ENCODE data around the gene UBE2L5. TPM values are rescaled to one million over a fixed set of nuclear protein-coding genes. Genes with fewer than 3 reads are reported as not detected.

The UBE2L5 gene
- total and polyA plus RNA-seq, 2 of the 4 experiments (the other 2 are of a cell fraction) = 0.18 TPM; not detected in 1

- H3K9ac ChIP-seq (ENCODE audit: low read depth, low read length) = no peak overlapping the region; the same call in 1 of the 2 replicates
These were observed 12.2 kb upstream of the UBE2L5 start for GRCh38 chr13:30409886-30410704.

More at GRCh38 chr13:30409886-30410704, 12.2 kb upstream of the UBE2L5 start:
- dilution Hi-C loops (cut with HindIII; ENCODE audit: low sequenced_read_pairs, unreplicated experiment) (no loop called here), in situ Hi-C loops (cut with MboI; ENCODE audit: low sequenced_read_pairs) (no loop called here), intact Hi-C loops (cut with micrococcal nuclease) (loop anchor here (10.0 kb wide), 1 partner anchor 455 kb away; no protein-coding TSS in a partner anchor)
- no peak overlapping the region for H2AK9ac ChIP-seq (replicated peaks; ENCODE audit: low read depth, low read length, poor library complexity)
- WGBS, 2 experiments (ENCODE audit: extremely low coverage in 2 of 2, insufficient read length in 1 of 2) = no CpG with 5 or more reads among the region's 13 CpGs
- ChIA-PET CTCF (no interaction called here), POLR2A (ENCODE audit: unreplicated experiment) (no interaction called here)
- H3K4me2 ChIP-seq (ENCODE audit: low read depth, low read length) = no peak overlapping the region
- no peak overlapping the region for H4K8ac ChIP-seq (ENCODE audit: low read depth in 2 of 2, low read length in 2 of 2)
- H2BK5ac ChIP-seq (ENCODE audit: low read depth, low read length, poor library complexity, severe bottlenecking) = no peak overlapping the region
- peaks cover 2% of the 10 kb centered on the region; the same call in 1 of the 2 replicates for H3K4me1 ChIP-seq (ENCODE audit: control insufficient read depth, insufficient read depth, low read length)
- no peak overlapping the region for H2BK20ac ChIP-seq (ENCODE audit: low read depth, low read length)
- no peak overlapping the region for H4K5ac ChIP-seq (ENCODE audit: low read depth, low read length)
- H4K20me1 ChIP-seq (ENCODE audit: insufficient read depth, low read length) = no peaks in the 10 kb centered on the region
- BruUV-seq (replicated peaks) = no TSS peak
- no peak overlapping the region for H3K4me3 ChIP-seq (ENCODE audit: insufficient read depth, low read depth, low read length)
- no peak for TF ChIP-seq SMC3 (IDR thresholded peaks at IDR 0.05; ENCODE audit: low read depth, low read length)
- TF ChIP-seq FOS (IDR thresholded peaks at IDR 0.05; ENCODE audit: low read depth, low read length) = peak; percentile 40; the same call in 1 of the 2 replicates
- no peak for TF ChIP-seq MAZ (IDR thresholded peaks at IDR 0.05; ENCODE audit: borderline replicate concordance, low read depth, low read length)
- no peak for TF ChIP-seq MXI1 (IDR thresholded peaks at IDR 0.05; ENCODE audit: borderline replicate concordance, low read depth, low read length)
- TF ChIP-seq MAFK (IDR thresholded peaks at IDR 0.05; ENCODE audit: low read depth, low read length) = no peak
- H2AK5ac ChIP-seq (ENCODE audit: low read depth, low read length) = no peak overlapping the region
- H3K27me3 ChIP-seq (ENCODE audit: control insufficient read depth, insufficient read depth, low read length) = no peaks in the 10 kb centered on the region; the same call in 1 of the 2 replicates
- no peak overlapping the region for H4K91ac ChIP-seq (ENCODE audit: insufficient read depth, low read depth, low read length)
- H3K14ac ChIP-seq (replicated peaks; ENCODE audit: low read depth, low read length) = no peak overlapping the region; the same call in 1 of the 2 replicates
- no peak overlapping the region for H3K4ac ChIP-seq (ENCODE audit: low read depth, low read length)
- no peak overlapping the region for H2AFZ ChIP-seq (replicated peaks; ENCODE audit: low read length, poor library complexity)
- 0 out of 2 replicates have a peak, but pooled peaks cover 4% of the 10 kb centered on the region for H3K9me1 ChIP-seq (ENCODE audit: insufficient read depth, low read length)
- H3K79me1 ChIP-seq (ENCODE audit: low read depth in 1 of 2, low read length in 2 of 2) = no peaks in the 10 kb centered on the region
- 0 out of 3 replicates have a peak overlapping the region, but pooled peaks have one; percentile 0 for H2BK15ac ChIP-seq (ENCODE audit: low read depth, low read length)
- no peak overlapping the region for H3K18ac ChIP-seq (ENCODE audit: low read depth, low read length)
- H3K36me3 ChIP-seq (ENCODE audit: control insufficient read depth, insufficient read depth, low read length) = no peaks in the 10 kb centered on the region
- no peak overlapping the region for H3K23ac ChIP-seq (ENCODE audit: low read depth, low read length)
- H3K9me3 ChIP-seq (ENCODE audit: control insufficient read depth, insufficient read depth, low read length) = no peaks in the 10 kb centered on the region
- H3K56ac ChIP-seq (ENCODE audit: extremely low read depth, insufficient read depth, low read length) = no peak overlapping the region
- no peak overlapping the region for H2BK120ac ChIP-seq (ENCODE audit: low read depth, low read length)
- DNase-seq (peak; percentile 85), ATAC-seq (ENCODE audit: low read depth) (peak; percentile 80)
- no peak overlapping the region for H3K27ac ChIP-seq (ENCODE audit: insufficient read depth, low read length)
